GM18867 (cell line): ENCODE results near the gene KCND3.

ENCODE experiments used
- ATAC-seq: cut with Tn5 transposase; IDR thresholded peaks from one replicate; pipeline ENCODE4 v1.9.1; 2021; ENCODE audit warnings: mild to moderate bottlenecking, moderate library complexity; ENCODE audit not compliant: unreplicated experiment

The KCND3 gene

GRCh38 chr1:111921948-111922347, 67.5 kb downstream of the KCND3 start:
- no peak for ATAC-seq

GRCh38 chr1:111920221-111921024, 69.0 kb downstream of the KCND3 start:
- no peak for ATAC-seq

GRCh38 chr1:111911776-111912515, 77.5 kb downstream of the KCND3 start:
- ATAC-seq, result no peak

- no peak for ATAC-seq
These were observed 78.4 kb downstream of the KCND3 start for GRCh38 chr1:111911061-111911460.

- ATAC-seq, result no peak
These were observed 80.4 kb downstream of the KCND3 start for GRCh38 chr1:111909030-111909429.

- no peak for ATAC-seq
These were observed 81.4 kb downstream of the KCND3 start for GRCh38 chr1:111908011-111908621.

- no peak for ATAC-seq
These were observed 82.1 kb downstream of the KCND3 start for GRCh38 chr1:111907321-111907720.

- no peak for ATAC-seq
These were observed 82.7 kb downstream of the KCND3 start for GRCh38 chr1:111906816-111907215.

GRCh38 chr1:111906111-111906510, 83.4 kb downstream of the KCND3 start:
- no peak for ATAC-seq

GRCh38 chr1:111904478-111905218, 84.8 kb downstream of the KCND3 start:
- ATAC-seq, result no peak

- no peak for ATAC-seq
These were observed 85.5 kb downstream of the KCND3 start for GRCh38 chr1:111903871-111904449.

- no peak for ATAC-seq
These were observed 86.2 kb downstream of the KCND3 start for GRCh38 chr1:111903148-111903870.

GRCh38 chr1:111895469-111895868, 94.0 kb downstream of the KCND3 start:
- ATAC-seq, result no peak

- no peak for ATAC-seq
These were observed 94.5 kb downstream of the KCND3 start for GRCh38 chr1:111895017-111895416.

GRCh38 chr1:111894497-111894896, 95.0 kb downstream of the KCND3 start:
- no peak for ATAC-seq

GRCh38 chr1:111891566-111891965, 97.9 kb downstream of the KCND3 start:
- no peak for ATAC-seq

- no peak for ATAC-seq
These were observed 100.6 kb downstream of the KCND3 start for GRCh38 chr1:111888740-111889376.

GRCh38 chr1:111887875-111888274, 101.6 kb downstream of the KCND3 start:
- ATAC-seq, result no peak

- no peak for ATAC-seq
These were observed 102.1 kb downstream of the KCND3 start for GRCh38 chr1:111887385-111887784.

- ATAC-seq, result no peak
These were observed 102.7 kb downstream of the KCND3 start for GRCh38 chr1:111886741-111887140.
